Fibroblast of skin of left biceps (primary cell): ENCODE measurements around the gene CSMD2.
A peak's percentile ranks its signal among the peaks of the same experiment; 100 is the strongest.

Experiments used
- DNase-seq, 2 experiments: peaks; one replicate each; pipeline ENCODE4 v3.0.0-alpha.2; 2013; ENCODE audit warnings: low read depth in 2 of 2

Gene CSMD2

DNA sequence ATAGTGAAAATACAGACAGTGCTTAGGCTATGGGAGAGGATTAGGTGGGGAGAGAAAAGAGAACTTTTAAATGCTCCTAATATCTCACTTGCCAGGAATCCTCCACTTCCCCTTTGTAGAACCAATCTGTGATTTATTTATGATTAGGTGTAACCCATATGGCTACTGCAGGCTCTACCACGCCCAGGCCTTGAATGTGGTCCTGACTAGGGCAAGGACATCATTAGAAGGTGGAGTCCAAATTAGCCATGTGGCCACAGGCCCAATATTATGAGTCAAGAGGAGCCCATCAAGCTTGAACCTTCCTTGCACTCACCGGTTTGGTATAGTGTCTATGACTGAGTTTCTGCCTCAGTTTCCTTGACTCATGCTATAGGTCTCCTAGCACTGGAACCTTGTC, 159.7 kb downstream of the CSMD2 start:
- no peak for DNase-seq

DNA sequence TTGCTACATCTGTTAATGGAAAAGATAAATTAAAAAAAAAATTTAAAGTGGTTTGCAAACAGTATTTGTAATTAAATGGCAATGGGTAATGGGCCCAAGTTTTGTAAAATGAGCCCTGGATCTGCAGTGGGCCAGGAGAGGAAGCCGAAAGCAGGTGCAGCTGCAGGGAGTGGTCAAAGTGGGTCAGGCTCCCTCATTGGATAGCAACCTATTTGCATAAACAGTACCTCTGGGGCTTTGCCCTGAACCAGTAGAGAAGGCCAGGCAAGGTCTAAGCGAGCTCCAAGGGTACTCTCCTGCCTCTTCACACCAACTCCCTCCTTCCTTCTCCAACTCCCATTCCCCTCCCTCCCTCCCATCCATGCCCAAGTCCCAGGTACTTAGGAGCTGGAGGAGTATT, 162.2 kb downstream of the CSMD2 start:
- no peak for DNase-seq

DNA sequence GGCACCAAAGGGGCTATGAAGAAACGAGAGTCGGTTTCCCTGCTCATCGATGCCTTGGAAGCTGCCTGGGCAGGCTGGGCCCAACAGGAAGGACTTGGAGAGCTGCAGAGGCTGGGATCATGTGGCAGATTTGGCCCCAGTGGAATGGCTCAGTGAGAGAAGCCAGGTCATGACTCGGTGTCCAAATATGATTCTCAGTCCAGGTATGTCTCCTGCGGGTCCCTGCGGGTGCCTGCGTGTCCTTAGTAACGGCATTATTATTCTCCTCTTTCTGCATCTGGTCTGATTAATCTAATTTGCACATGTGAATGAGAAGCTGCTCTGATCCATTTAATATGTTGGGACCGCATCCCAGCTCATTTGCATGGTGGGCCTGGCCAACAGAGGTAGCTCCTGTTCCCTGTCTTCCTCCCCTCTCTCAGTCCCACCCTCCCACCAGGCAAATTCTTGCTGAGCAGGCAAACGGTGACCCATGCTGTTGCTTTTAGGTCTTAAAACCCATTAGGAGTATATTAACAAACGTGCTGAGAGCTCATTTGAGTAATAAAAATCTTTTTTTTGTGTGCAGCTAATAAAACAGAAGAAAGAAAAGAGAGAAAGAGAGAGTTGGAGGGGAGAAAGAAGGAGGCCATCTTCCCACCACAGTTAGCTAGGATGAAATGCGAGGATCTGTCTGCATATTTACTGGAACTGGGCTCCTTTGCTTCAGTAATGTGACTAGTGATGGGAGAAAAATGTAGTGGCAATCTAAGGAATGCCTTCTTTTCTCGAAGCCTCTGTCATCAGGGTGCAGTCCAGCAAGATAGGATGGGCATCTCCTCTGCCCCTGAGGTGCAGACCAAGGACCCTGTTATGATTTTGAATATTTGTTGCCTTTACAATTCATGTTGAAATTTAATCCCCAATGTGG, 167.6 kb downstream of the CSMD2 start:
- no peak for DNase-seq

DNA sequence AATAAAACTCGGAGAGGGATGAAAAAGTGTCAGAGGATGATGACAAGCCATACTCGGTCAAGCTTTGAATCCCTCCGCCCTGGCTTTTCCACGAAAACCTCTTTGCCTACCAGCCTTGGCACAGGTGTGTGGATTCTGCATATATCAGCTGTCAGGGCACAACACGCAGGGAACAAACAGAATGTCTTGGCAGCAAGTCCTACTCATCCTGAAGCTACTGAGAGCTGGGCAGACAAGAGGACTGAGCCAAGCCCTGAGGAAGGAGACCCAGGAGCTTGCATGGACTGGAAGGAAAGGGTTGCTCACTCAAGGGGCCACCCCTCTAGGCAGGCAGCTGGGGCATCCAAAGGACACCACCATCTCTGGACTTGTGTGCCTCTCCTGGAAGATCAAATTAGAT, 168.7 kb downstream of the CSMD2 start:
- no peak for DNase-seq

DNA sequence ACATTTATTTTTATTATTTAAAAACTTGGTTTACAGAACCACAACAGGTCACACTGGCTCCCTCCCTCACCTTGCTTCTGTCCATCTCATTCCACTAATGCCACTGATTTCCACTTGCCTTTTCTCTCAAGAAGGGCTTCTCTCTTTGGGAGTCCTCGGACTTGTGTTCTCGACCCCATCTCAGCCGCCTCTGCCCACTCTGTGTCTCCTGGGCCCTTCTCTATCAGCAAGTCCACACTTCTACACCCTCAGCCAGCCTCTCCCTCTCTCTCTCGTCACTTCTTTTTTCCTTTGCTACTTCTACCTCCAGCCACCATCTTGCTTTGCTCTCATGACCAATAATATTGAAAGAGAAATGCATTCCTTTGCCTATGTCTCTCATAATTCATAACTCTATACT, 171.7 kb downstream of the CSMD2 start:
- no peak for DNase-seq

DNA sequence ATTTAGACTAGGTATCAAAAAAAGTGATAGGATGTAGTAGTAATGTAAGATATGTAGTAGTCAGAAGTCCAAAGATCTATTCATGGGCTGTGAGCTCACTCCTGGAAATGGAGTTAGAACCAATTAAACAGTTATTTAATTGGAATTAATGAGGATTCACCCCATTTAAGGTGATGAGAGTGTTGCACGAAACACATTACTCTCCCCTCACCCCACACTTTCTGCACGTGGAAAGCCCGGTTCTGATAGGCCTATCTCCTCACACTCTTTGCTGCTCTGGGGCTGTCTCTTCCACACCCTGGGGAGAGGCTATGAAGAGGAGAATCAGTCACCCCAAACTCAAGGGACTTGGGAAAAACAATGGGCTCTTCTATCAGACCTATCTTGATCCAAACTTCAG, 174.7 kb downstream of the CSMD2 start:
- DNase-seq = no peak

DNA sequence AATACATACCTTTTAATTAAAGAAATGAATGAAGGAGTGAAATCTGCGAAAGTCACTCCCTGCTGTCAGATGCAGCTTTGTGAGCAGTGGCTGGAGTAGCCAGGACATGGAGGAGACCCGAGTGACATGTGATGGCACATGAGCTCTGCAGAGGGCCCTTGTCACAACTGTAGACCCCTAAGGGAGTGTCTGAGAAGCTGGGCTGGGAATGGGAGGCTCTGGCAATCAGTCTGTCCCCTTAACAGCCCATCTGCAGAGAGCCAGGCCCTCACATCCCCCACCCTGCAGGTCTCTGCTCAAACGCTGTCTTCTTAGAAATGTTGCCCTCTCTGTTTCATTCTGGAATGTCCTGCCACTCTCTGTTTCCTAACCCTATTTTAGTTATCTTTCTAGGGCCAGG, 176.9 kb downstream of the CSMD2 start:
- no peak for DNase-seq

DNA sequence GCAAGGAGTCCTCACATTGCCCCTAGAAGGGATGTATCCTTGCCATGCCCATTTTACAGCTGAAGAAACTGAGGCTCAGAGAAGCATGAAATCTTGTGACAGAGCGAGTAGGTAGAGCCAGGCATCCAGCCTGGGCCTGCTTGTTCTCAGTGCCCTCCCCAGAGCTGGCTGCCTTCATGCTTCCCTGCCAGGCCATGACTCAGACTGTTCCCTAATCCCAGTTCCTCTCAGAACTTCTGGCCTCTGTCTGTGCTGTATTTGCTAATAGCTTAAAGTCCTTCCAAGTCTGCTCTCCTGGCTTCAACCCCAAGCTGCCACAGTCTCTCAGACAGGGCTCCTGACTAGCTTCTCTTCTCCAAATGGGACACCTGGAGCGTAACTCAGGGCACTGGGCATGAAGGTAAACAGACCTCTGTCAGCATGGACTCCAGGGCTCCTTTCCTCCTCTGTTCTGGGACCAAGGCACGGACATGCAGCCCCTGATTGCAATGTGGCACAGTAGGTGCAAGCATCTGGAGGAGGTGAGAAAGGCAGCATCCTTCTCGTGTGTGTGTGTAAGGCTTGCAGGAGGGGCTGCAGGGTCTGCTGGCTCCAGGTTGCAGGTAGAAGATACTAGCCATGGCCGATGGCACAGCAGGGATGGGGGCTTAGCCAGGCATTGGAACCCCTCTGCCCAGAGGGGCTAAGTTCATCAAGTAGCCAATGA, 178.5 kb downstream of the CSMD2 start:
- peak in 1 of 2 experiments; percentile 29 for DNase-seq

DNA sequence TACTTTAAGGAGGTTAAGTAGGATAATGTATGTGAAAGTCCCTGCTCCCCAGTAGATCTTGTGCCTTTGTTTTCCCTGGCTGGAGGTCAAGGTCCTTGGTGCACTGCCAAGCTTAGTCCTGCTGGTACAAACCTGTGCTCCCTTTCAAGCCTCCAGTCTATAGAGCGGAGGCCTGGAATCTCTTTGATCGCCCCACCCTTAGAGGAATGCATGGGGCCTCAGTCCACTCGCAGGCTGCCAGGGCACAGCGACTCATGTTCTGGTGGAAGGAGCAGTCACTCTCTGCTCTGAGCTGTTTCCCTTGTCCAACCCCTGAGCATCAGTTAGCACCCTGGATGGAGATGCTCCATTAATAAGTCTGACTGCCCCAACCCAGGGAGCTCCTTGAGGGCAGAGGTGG, 179.4 kb downstream of the CSMD2 start:
- peak in 1 of 2 experiments; percentile 19 for DNase-seq

DNA sequence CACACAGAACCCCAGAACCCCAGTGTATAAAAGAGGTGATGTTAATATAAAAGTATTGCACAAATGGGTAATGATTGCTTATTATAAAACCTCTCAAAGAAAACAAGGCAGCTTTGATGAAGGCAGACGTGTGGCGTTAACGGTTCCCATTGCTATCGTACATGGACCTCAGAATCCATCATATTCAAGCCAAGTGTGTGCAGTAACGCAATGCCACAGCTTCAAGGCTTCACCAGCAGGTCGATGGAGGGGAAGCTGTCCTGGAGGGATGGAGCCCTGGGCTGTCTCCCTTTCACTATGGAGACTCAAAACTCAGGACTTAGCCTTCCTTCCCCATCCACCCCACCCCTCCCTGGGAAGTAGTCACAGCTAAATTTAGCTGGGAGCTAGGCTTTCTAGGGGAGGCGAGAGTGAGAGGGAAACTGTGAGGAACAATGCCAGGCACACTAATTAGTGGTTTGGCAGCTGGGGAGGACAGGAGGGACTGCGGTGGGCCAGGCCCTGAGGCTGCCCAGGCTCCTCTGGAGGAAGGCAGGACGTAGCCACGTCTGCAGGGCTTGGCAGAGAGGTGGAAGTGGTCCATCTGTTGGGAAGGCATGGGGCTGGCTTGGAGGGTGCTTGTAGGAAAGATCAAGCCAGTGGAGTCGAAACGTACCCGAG, 180.0 kb downstream of the CSMD2 start:
- peak in 1 of 2 experiments; percentile 17 for DNase-seq

DNA sequence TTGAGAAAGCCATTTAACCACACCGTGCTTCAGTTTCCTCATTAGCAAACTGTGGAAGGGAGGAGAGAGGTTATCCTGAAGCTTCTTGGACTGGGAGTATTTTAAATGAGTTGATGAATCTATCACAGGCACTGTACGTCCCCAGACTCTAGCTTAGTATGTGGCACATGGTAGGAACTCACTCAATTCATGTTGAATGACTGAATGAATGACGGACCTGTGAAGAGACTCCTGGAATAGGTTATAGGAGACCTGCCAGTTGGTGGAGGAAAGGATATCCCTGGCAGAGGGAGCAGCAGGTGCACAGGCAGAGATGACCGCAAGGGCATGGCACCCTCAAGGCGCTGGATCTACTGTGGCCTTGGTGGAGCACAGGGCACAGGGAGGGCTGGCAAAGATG, 182.6 kb downstream of the CSMD2 start:
- no peak for DNase-seq

DNA sequence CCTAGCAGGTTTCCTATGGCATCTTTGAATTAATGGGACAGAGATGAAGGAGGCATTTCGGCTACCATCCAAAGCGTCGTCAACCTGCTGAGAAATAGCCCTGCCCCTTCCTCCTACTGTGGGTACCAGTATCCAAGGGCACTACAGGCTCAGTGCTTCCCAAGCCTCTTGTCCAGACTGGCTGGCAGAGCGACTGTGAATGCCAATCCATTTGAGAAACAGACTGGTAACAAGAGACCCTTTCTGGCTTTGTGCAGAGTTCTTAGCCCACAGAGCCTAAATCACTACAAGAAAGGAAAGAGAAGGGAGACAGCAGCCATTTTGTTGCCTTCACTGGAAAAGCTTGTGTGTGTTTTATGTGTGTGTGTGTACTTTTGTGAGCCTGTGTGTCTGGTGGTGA, 185.7 kb downstream of the CSMD2 start:
- no peak for DNase-seq

DNA sequence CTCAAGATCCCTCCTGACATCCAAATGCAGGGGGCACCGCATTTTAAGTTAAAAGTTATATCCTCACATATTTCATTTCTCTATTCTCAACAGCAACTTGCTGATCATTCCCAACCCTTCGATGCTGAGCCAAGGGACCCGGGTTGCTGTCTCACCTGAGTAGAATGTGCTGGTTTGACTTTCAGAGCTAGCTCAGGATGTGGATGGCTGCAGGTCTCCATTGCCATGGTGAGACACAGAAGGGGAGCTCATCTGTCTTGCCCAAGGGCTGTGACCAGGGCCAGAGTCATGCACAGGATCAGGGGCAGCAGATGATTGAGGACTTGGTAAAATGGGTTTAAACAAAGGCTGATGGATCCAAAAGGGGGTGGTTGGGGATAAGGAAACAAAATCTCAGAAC, 189.1 kb downstream of the CSMD2 start:
- DNase-seq = no peak

DNA sequence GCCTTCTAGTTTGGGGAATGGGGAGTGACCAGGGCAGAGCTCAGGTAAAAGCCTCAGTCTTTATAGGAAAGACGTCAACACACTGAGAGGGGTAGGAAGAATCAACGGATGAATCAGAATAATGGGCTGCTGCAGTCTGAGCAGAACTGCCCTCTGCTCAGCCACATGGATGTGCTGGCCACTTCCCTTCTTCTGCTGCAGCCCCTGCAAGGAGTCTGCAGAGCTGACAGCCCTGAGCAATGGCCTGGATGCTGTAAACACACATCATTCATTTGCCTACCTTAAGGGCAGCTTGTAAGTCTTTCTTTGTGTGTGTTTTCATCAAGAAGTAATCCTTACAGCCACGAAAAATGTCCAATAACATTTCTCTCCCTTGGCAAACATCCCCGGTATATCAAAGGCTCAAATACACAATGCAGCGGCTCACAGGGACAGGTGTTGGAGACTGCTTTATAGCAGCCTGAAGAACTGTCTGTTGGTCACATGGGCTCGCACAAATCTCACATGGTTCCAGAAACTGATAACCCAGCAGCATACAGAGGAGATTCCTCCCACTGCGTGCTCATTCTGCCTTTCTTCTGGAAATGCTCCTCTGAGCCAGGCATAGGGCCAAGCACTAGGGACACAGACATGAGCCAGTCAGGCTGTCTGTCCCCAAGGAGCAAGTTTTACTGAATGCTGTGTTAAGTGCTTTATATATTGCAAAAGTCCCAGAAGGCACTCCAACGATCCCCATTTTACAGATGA, 191.1 kb downstream of the CSMD2 start:
- DNase-seq = no peak

DNA sequence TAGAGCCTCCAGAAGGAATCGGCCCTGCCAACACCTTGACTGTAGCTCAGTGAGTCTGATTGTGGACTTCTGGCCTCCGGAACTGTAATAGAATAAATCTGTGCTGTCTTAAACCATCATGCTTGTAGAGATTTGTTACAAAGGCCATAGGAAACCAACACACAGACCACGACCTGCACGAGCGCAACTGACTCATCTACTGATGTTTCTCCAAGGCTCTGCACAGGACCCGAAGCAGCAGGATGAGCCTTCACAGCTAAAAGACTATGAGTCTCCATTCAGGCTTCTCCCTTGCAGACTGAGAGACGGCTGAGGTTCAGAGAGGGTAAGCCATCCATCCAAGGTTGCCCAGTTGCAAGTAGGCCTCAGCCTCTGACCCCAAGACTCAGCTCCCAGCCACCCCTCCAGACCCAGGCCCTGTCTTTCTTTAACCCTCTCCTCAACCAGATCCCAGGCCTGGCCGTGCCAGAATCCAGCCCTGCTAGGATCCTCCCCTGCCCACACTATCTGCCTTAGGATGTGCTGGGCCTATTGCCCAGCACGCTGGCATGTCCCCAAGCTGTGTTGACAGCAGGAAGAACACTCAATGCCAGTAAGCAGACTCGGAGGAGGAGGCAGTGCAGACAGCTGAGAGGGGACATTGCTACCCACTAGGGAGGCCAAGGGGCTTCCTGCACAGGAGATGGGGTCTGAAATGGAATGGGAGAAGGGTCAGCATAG, 192.2 kb downstream of the CSMD2 start:
- no peak for DNase-seq

DNA sequence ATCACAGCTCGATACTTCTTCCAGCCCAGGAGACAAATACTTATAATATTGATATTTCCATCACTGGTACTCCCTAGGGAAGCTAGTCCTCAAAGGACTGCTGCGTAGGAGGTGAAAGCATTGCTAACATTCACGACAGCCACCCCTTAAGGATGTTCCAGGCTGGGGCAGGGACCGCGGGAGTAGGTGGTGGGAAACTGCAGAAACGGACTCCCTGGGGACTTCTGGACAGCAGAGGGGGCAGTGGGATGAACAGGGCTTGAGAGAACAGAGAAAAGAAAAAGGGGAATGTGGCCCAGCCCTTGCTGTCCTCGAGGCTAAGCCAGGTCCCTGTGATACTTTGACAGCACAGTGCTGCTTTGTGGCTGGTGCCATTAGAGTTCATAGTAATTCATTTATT, 193.1 kb downstream of the CSMD2 start:
- no peak for DNase-seq

DNA sequence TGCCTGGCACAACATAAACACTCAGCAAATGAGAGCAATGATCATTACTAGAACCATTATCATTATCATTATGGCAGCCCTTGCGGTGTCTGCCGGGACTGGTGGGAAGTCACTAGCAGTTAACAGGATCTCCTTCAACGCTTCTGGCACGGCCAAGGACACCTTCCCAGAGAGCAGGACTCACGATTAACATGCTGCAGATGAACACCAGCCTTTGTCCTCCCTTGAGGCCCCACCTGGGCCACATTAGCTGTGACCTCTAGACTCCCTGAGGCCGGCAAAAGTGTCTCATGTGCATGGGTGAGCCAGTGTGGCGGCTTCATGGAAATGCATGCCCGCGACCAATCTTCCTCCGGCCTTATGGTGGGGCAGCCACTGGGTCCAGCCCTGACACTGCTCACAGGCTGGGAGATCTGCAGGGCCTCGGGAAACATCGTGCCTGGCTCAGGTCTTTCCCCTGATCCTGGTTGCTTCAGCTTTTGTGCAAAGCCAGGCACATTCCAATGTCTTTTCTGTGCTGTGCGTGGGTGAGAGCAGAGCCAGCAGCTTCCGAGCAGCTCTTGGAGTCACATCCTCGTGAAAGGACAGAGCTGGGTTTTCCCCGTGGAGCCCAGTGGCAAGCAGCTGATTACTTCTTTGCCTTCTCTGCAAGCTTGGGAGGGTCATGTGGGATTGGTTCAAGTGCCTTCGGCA, 193.9 kb downstream of the CSMD2 start:
- no peak for DNase-seq

DNA sequence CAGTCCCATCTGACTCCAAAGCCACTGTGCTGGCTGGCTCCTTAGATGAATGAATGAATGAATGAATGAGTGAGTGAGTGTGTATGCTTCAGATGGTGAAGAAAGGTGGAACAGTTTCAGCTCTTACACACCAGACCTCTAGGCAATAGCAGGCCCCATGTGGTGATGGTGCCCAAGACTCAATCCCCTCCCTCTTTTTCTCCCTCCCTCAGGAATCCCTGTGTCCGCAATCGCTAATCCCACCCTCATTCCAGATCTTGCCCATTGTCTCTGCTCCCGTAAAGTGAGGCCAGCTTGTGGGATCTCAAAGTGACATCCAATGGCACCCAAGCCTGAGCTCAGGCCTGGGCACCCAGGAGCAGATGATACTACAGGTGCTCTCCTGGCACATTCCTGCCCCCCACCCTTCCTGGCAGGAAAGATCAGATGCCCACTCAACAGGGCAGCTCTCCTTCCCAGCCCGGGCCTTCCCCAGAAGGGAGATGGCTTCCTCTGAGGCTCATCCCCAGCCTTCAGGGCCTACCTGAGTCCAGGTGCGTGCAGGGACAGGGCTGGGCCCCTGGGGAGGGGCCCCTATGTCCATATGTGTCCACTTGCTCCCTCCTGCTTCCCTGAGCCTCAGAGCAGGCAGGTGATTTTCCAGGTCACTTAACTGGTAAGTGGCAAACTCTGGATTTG, 194.7 kb downstream of the CSMD2 start:
- DNase-seq = no peak

DNA sequence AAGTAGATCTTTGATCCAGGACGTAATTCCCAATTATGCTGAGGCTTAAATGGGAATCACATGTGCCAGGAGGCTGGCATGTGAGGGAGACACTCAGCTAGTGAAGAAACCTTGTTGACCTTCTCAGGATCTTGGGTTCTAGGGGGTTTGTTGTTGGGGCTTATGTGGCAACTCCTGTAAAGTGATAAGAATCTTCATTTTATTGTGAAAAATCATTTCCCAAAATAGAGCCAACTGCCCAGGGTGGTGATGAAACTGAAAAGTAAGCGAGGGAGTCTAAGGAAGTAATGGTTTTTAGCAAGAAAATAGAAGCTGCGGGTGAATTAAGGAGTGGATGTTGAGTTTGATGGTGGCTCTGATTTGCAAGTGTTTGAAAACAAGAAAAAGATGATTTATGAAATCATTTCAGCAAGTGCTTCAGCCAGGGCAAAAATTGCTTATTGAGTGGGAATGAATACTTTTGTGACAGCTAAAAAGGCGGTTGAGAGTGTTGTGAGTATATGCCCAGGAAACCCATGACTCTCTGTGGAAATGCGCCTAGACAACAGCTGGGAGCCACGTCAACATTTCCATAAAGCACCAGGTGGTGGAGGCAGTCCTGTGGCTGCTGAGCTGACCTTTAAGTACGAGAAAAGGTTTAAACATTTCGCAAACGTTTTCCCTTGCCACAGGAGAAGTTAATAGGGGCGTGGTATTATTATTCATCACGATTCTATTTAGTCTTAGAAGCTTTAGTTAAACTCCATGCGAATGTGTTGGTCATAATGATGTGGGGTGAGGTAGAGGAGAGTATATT, 198.5 kb downstream of the CSMD2 start:
- DNase-seq = peak in 1 of 2 experiments; percentile 25
